ENCODE data around the gene SLC17A2.

DNA sequence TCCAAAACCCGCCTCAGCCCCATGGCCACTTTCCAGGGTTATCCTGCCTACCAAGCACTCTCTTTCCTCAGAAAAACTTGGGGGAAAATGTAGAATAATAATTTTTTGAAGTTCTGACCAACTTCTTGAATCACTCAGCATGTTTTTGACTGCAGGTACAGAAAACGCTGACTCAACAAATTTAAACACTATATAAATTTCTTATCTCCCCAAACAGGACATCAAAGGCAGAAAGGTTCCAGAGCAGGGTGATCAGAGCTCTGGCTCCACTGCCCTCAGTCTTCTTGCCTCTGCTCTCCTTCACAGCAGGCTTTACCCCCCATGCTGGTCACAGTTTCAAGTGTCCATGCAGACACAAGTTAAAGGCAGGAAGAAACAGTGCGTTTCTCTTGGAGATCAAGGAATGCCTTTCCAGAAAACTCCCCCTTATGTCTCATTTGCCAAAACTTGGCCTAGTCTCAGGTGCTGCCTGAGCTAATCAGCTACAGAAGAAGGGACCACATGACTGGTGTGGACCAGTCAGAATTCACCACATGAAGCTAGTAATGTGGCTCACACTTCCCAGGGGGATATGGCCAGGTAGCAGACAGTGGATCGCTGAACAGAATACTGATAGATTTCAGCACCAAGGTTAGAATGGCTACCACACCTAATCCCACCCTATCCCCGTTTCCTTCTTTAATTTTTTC is 32.1 kb downstream of the SLC17A2 start:
- TF ChIP-seq YY1 (IDR thresholded peaks at IDR 0.05; ENCODE audit: insufficient read depth, insufficient read length) = no peak
- TF ChIP-seq ZNF274 (IDR thresholded peaks at IDR 0.05; ENCODE audit: low read depth, low read length) = no peak
